Glomerular visceral epithelial cell (primary cell): ENCODE data around the gene APBB2.
A peak's percentile ranks its signal among the peaks of the same experiment; 100 is the strongest.

Experiments
- DNase-seq: peaks from one replicate; pipeline ENCODE4 v3.0.0-alpha.2; 2016; ENCODE audit errors: extremely low spot score

APBB2 gene

GRCh38 chr4:41189076-41189475 lies 25.3 kb downstream of the APBB2 start:
- peak; percentile 38 for DNase-seq

- DNase-seq = peak; percentile 58
These were observed 28.4 kb downstream of the APBB2 start for GRCh38 chr4:41185614-41186592.

GRCh38 chr4:41184009-41184408 lies 30.3 kb downstream of the APBB2 start:
- DNase-seq = no peak

- DNase-seq = no peak
These were observed 31.3 kb downstream of the APBB2 start for GRCh38 chr4:41183021-41183553.

GRCh38 chr4:41181037-41181436 lies 33.3 kb downstream of the APBB2 start:
- no peak for DNase-seq

- DNase-seq = no peak
These were observed 34.7 kb downstream of the APBB2 start for GRCh38 chr4:41179498-41180195.

GRCh38 chr4:41178372-41179370 lies 35.7 kb downstream of the APBB2 start:
- DNase-seq = peak; percentile 62

- peak; percentile 86 for DNase-seq
These were observed 37.3 kb downstream of the APBB2 start for GRCh38 chr4:41177016-41177415.

GRCh38 chr4:41176340-41176739 lies 38.0 kb downstream of the APBB2 start:
- DNase-seq = peak; percentile 49

- DNase-seq = no peak
These were observed 38.5 kb downstream of the APBB2 start for GRCh38 chr4:41175794-41176193.

- peak; percentile 39 for DNase-seq
These were observed 39.9 kb downstream of the APBB2 start for GRCh38 chr4:41174444-41174843.

GRCh38 chr4:41172786-41173185 lies 41.6 kb downstream of the APBB2 start:
- no peak for DNase-seq

GRCh38 chr4:41169256-41169800 lies 45.0 kb downstream of the APBB2 start:
- DNase-seq = no peak

- DNase-seq = no peak
These were observed 47.2 kb downstream of the APBB2 start for GRCh38 chr4:41167191-41167590.

GRCh38 chr4:41164405-41164804 lies 49.9 kb downstream of the APBB2 start:
- DNase-seq = no peak

- no peak for DNase-seq
These were observed 53.0 kb downstream of the APBB2 start for GRCh38 chr4:41161355-41161754.

- peak; percentile 79 for DNase-seq
These were observed 53.5 kb downstream of the APBB2 start for GRCh38 chr4:41160856-41161255.

- peak; percentile 96 for DNase-seq
These were observed 54.1 kb downstream of the APBB2 start for GRCh38 chr4:41160012-41160789.

GRCh38 chr4:41158756-41159155 lies 55.6 kb downstream of the APBB2 start:
- no peak for DNase-seq

- DNase-seq = no peak
These were observed 56.1 kb downstream of the APBB2 start for GRCh38 chr4:41158274-41158673.
